SU-DHL-6 (cell line): ENCODE measurements around the gene ATXN7L1.

ENCODE experiments used
- CTCF ChIP-seq: fragments of 200-600 bp; sonication (generic); IDR thresholded peaks from one replicate; pipeline ENCODE4 v1.5.1; 2017; ENCODE audit warnings: antibody characterized with exemption, mild to moderate bottlenecking, low read length, moderate library complexity; ENCODE audit not compliant: insufficient read depth, poor library complexity, severe bottlenecking
- EZH2phosphoT487 ChIP-seq: fragments of 200-600 bp; sonication (generic), shearing (Covaris generic); conservative IDR thresholded peaks from 2 replicates; pipeline ENCODE4 v1.6.1; 2018; ENCODE audit warnings: mild to moderate bottlenecking, antibody characterized with exemption, low read length, moderate library complexity, mixed read lengths

- TF ChIP-seq CTCF (no peak), EZH2phosphoT487 (no peak)
Measured at GRCh38 chr7:105792488-105793370, 83.7 kb downstream of the ATXN7L1 start.
